VCaP (cell line): ENCODE data around the gene ZNF274.

Experiments used
- H3K27ac ChIP-seq: fragments of 450-650 bp; 2 replicates; pipeline ENCODE4 v1.5.1; 2017
- TF ChIP-seq, protein P1 (sequence below): fragments of 450-650 bp; conservative IDR thresholded peaks from 2 replicates; pipeline ENCODE4 v1.5.1; 2017; ENCODE audit warnings: mild to moderate bottlenecking, moderate library complexity

The ZNF274 gene

GRCh38 chr19:58217069-58217481 is 34.2 kb downstream of the ZNF274 start:
- TF ChIP-seq, protein P1, sequence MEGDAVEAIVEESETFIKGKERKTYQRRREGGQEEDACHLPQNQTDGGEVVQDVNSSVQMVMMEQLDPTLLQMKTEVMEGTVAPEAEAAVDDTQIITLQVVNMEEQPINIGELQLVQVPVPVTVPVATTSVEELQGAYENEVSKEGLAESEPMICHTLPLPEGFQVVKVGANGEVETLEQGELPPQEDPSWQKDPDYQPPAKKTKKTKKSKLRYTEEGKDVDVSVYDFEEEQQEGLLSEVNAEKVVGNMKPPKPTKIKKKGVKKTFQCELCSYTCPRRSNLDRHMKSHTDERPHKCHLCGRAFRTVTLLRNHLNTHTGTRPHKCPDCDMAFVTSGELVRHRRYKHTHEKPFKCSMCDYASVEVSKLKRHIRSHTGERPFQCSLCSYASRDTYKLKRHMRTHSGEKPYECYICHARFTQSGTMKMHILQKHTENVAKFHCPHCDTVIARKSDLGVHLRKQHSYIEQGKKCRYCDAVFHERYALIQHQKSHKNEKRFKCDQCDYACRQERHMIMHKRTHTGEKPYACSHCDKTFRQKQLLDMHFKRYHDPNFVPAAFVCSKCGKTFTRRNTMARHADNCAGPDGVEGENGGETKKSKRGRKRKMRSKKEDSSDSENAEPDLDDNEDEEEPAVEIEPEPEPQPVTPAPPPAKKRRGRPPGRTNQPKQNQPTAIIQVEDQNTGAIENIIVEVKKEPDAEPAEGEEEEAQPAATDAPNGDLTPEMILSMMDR, result no peak
- H3K27ac ChIP-seq, result no peak overlapping the region

DNA sequence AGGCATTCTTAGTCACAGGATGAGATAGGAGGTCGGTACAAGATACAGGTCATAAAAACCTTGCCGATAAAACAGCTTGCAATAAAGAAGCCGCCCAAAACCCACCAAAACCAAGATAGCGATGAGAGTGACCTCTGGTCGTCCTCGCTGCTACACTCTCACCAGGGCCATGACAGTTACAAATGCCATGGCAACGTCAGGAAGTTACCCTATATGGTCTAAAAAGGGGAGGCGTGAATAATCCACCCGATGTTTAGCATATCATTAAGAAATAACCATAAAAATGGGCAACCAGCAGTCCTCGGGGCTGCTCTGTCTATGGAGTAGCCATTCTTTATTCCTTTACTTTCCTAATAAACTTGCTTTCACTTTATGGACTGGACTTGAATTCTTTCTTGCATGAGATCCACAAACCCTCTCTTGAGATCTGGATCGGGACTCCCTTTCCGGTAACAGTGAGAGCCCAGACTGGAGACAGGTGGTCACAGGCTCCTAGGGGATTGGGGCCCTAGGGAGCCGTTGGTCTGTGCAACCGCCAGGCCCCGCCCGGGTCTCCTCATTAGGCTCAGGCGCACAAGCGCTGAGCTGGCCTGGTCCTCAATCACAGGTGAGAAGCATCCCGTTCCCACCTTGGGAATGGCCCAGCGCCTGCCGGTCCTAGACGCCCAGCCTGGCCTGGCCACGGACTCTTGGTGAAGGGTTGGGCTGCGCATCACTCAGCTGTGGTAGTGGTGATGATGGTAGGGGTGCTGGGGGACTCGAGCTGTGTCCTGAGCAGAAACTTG is 34.9 kb downstream of the ZNF274 start:
- TF ChIP-seq, protein P1, result no peak
- no peak overlapping the region for H3K27ac ChIP-seq

GRCh38 chr19:58218899-58219298 is 36.0 kb downstream of the ZNF274 start:
- H3K27ac ChIP-seq, result no peak overlapping the region
- TF ChIP-seq, protein P1, result peak; percentile 40; the same call in 1 of the 2 replicates

- H3K27ac ChIP-seq, result peak overlapping the region; percentile 97
- TF ChIP-seq, protein P1, result no peak
These were observed 45.2 kb downstream of the ZNF274 start for GRCh38 chr19:58227964-58228584.

- H3K27ac ChIP-seq, result peak within 1 kb of the TSS; percentile 97
- TF ChIP-seq, protein P1, result no peak
These were observed 45.9 kb downstream of the ZNF274 start, which contains the start of gene ZNF544 for GRCh38 chr19:58228585-58229254. TSS of gene ZNF544 (plus strand) at chr19:58228914. CDS start at chr19:58244024, 15,110 bp downstream.

GRCh38 chr19:58229255-58229639 is 46.4 kb downstream of the ZNF274 start:
- TF ChIP-seq, protein P1, result peak; percentile 72
- H3K27ac ChIP-seq, result peak overlapping the region; percentile 97

DNA sequence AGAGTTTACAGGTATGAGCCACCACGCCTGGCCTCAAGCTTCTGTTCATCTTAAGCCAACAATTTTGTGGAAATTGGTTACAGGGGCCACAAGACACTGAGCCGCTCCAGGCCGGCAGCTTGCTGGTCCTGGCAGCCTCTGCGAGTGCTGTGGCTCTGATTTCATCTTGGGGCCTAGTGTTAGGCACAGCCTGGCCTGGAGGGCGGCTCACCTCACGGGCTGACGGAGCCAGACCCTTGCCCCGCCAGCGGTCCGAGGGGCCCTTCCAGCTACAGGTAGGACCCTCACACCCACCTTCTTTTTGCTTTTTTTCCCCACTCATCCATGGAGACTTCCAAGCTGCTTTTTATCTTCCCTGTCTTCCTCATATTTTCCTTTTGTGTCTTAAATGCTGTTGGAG is 54.5 kb downstream of the ZNF274 start:
- TF ChIP-seq, protein P1, result no peak
- no peak overlapping the region for H3K27ac ChIP-seq
